Measurements from ENCODE around the gene SMIM14. TPM values are rescaled to one million over a fixed set of nuclear protein-coding genes. Genes with fewer than 3 reads are reported as not detected.

SMIM14 gene
- total and polyA plus RNA-seq, 9 of the 15 experiments (the other 6 are each of a cell fraction or from before 2014, with no cell fraction given): 0.98 to 3.7 (median 2.2) TPM

GRCh38 chr4:39637586-39638353, 895 bp downstream of the SMIM14 start:
- Histone ChIP-seq H3K79me2 (ENCODE audit: control insufficient read depth, insufficient read depth, low read length) (no peaks in the 10 kb centered on the region), H3K36me3 (ENCODE audit: control insufficient read depth, insufficient read depth, low read length) (no peaks in the 10 kb centered on the region), H3K4me3 (peak overlapping the region; percentile 90), H3K9ac (ENCODE audit: insufficient read depth in 1 of 2, low read depth in 2 of 2, low read length in 2 of 2) (peak overlapping the region; percentile 84 to 95), H3K9me1 (ENCODE audit: control insufficient read depth, insufficient read depth, low read length) (no peaks in the 10 kb centered on the region), H3K4me1 (replicated peaks in 1 of 2; ENCODE audit: control insufficient read depth in 2 of 2, insufficient read depth in 2 of 2, low read length in 2 of 2) (peaks cover 5 to 8% of the 10 kb centered on the region in 2 experiments; a peak in 3 of 5 replicates), H3K4me2 (ENCODE audit: insufficient read depth, low read length) (peak overlapping the region; percentile 95), H3K27ac (ENCODE audit: extremely low read depth, low read depth, low read length) (peak overlapping the region; percentile 83), H3K27me3 (ENCODE audit: control insufficient read depth in 2 of 2, insufficient read depth in 2 of 2, low read length in 2 of 2) (no peaks in the 10 kb centered on the region), H3K9me3 (replicated peaks; ENCODE audit: control insufficient read depth, insufficient read depth, low read depth, low read length) (no peaks in the 10 kb centered on the region), H4K20me1 (replicated peaks; ENCODE audit: control insufficient read depth, insufficient read depth, low read length) (no peaks in the 10 kb centered on the region), H2AFZ (ENCODE audit: low read depth, low read length) (peak overlapping the region; percentile 96)
- ChIA-PET POLR2A (interaction anchor here (0.6 to 2.8 kb wide), 16 partner anchors 8 to 1569 kb away, joined by 3 to 20 read pairs (median 4); partner anchors contain the start of genes LIAS, RPL9 and UGDH), CTCF (ENCODE audit: low intra/inter-chr PET ratio) (no interaction called here)
- intact Hi-C loops (cut with micrococcal nuclease): loop anchor here (2.0 to 5.0 kb wide), 3 partner anchors 111 to 339 kb away; partner anchors contain the start of genes PDS5A and UGDH
- in situ Hi-C loops (cut with MboI): loop anchor here (10.0 kb wide), 1 partner anchor 683 kb away; no protein-coding TSS in a partner anchor
- peak; percentile 61 for ATAC-seq
- peak; percentile 22 to 68 (median 32) for DNase-seq (ENCODE audit: extremely low read depth in 1 of 4, low spot score in 3 of 4)
- BruUV-seq (replicated peaks): TSS peak; percentile 64
- peak; percentile 79 for FAIRE-seq
- WGBS (ENCODE audit: insufficient coverage, low coverage, missing lambda C conversion rate): under 1% methylated on average over 29 of the region's 29 CpGs
- peak; percentile 92 to 95 for TF ChIP-seq FOXK2 (conservative IDR thresholded peaks at IDR 0.05 in 1 of 2, IDR thresholded peaks at IDR 0.05 in 1 of 2; ENCODE audit: low read depth in 2 of 2)
- peak; percentile 24; the same call in 1 of the 2 replicates for TF ChIP-seq LARP7 (IDR thresholded peaks at IDR 0.05)
- 0 out of 4 replicates have a peak, but pooled peaks of 1 of the 2 experiments have one; percentile 26 for TF ChIP-seq SRF (CRISPR knock-in tag; IDR thresholded peaks at IDR 0.05)
- TF ChIP-seq, protein P1, sequence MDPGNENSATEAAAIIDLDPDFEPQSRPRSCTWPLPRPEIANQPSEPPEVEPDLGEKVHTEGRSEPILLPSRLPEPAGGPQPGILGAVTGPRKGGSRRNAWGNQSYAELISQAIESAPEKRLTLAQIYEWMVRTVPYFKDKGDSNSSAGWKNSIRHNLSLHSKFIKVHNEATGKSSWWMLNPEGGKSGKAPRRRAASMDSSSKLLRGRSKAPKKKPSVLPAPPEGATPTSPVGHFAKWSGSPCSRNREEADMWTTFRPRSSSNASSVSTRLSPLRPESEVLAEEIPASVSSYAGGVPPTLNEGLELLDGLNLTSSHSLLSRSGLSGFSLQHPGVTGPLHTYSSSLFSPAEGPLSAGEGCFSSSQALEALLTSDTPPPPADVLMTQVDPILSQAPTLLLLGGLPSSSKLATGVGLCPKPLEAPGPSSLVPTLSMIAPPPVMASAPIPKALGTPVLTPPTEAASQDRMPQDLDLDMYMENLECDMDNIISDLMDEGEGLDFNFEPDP (CRISPR knock-in tag; IDR thresholded peaks at IDR 0.05): no peak
- TF ChIP-seq FOXM1 (IDR thresholded peaks at IDR 0.05; ENCODE audit: low read depth): no peak
- no peak for TF ChIP-seq FOXM1 (CRISPR knock-in tag; IDR thresholded peaks at IDR 0.05; ENCODE audit: low read depth)
- peak; percentile 37; the same call in 1 of the 2 replicates for TF ChIP-seq L3MBTL2 (IDR thresholded peaks at IDR 0.05)
- peak; percentile 35 to 55; a peak in 3 of 4 replicates for TF ChIP-seq NRF1 (conservative IDR thresholded peaks at IDR 0.05 in 1 of 2, IDR thresholded peaks at IDR 0.05 in 1 of 2)
- TF ChIP-seq, protein P2, sequence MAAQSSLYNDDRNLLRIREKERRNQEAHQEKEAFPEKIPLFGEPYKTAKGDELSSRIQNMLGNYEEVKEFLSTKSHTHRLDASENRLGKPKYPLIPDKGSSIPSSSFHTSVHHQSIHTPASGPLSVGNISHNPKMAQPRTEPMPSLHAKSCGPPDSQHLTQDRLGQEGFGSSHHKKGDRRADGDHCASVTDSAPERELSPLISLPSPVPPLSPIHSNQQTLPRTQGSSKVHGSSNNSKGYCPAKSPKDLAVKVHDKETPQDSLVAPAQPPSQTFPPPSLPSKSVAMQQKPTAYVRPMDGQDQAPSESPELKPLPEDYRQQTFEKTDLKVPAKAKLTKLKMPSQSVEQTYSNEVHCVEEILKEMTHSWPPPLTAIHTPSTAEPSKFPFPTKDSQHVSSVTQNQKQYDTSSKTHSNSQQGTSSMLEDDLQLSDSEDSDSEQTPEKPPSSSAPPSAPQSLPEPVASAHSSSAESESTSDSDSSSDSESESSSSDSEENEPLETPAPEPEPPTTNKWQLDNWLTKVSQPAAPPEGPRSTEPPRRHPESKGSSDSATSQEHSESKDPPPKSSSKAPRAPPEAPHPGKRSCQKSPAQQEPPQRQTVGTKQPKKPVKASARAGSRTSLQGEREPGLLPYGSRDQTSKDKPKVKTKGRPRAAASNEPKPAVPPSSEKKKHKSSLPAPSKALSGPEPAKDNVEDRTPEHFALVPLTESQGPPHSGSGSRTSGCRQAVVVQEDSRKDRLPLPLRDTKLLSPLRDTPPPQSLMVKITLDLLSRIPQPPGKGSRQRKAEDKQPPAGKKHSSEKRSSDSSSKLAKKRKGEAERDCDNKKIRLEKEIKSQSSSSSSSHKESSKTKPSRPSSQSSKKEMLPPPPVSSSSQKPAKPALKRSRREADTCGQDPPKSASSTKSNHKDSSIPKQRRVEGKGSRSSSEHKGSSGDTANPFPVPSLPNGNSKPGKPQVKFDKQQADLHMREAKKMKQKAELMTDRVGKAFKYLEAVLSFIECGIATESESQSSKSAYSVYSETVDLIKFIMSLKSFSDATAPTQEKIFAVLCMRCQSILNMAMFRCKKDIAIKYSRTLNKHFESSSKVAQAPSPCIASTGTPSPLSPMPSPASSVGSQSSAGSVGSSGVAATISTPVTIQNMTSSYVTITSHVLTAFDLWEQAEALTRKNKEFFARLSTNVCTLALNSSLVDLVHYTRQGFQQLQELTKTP (IDR thresholded peaks at IDR 0.05; ENCODE audit: low read depth in 1 of 2, partially characterized antibody in 2 of 2): peak in 1 of 2 experiments; percentile 25
- peak; percentile 23 for TF ChIP-seq CXXC5 (CRISPR knock-in tag; IDR thresholded peaks at IDR 0.05)
- TF ChIP-seq MTA1 (IDR thresholded peaks at IDR 0.05; ENCODE audit: borderline replicate concordance): peak; percentile 72; the same call in 1 of the 2 replicates
- peak; percentile 59 for TF ChIP-seq CHD1 (IDR thresholded peaks at IDR 0.05; ENCODE audit: low read length)
- TF ChIP-seq HNRNPLL (IDR thresholded peaks at IDR 0.05; ENCODE audit: low read depth, low read length, poor library complexity, severe bottlenecking): peak; percentile 43
- TF ChIP-seq ETS2 (tag; IDR thresholded peaks at IDR 0.05; ENCODE audit: borderline replicate concordance, poor library complexity, severe bottlenecking): no peak

All from K562 (cell line).